GM23338 (cell line): ENCODE data around the gene CHCT1. TPM values are rescaled to one million over a fixed set of nuclear protein-coding genes. Genes with fewer than 3 reads are reported as not detected.

Experiments used
- ATAC-seq: fragments of 200-7000 bp; cut with Tn5 transposase; 3 replicates; pipeline ENCODE4 v1.9.1; 2020
- DNase-seq: peaks from one replicate; pipeline ENCODE4 v3.0.0-alpha.2; 2015; ENCODE audit warnings: low spot score
- H2AFZ ChIP-seq: fragments of 200-600 bp; sonication (generic); 2 replicates; pipeline ENCODE4 v1.8.0; 2016; ENCODE audit warnings: antibody characterized with exemption, mild to moderate bottlenecking, moderate library complexity
- H3F3A ChIP-seq: fragments of 200-600 bp; sonication (generic); replicated peaks from 2 replicates; pipeline ENCODE4 v1.8.0; 2017; ENCODE audit warnings: antibody characterized with exemption, mixed run types, low read depth
- H3K27ac ChIP-seq: fragments of 200-600 bp; sonication (generic); 2 replicates; pipeline ENCODE4 v1.6.1; 2016; ENCODE audit warnings: low read depth
- H3K27me3 ChIP-seq: fragments of 200-600 bp; sonication (generic); 2 replicates; pipeline ENCODE4 v1.8.0; 2016; ENCODE audit warnings: mild to moderate bottlenecking, mixed run types, moderate library complexity; ENCODE audit not compliant: insufficient read depth
- H3K36me3 ChIP-seq: fragments of 200-600 bp; sonication (generic); 2 replicates; pipeline ENCODE4 v1.8.0; 2016; ENCODE audit warnings: mild to moderate bottlenecking; ENCODE audit not compliant: insufficient read depth
- H3K4me1 ChIP-seq: fragments of 200-600 bp; sonication (generic); 2 replicates; pipeline ENCODE4 v1.8.0; 2016; ENCODE audit warnings: mild to moderate bottlenecking, moderate library complexity; ENCODE audit not compliant: insufficient read depth
- H3K4me2 ChIP-seq: fragments of 200-600 bp; sonication (generic); 2 replicates; pipeline ENCODE4 v1.7.1; 2017; ENCODE audit warnings: mixed run types
- H3K4me3 ChIP-seq: fragments of 200-600 bp; sonication (generic); 2 replicates; pipeline ENCODE4 v1.6.1; 2016; ENCODE audit warnings: mixed run types
- H3K79me2 ChIP-seq: fragments of 200-600 bp; sonication (generic); replicated peaks from 2 replicates; pipeline ENCODE4 v1.8.0; 2017; ENCODE audit warnings: mild to moderate bottlenecking; ENCODE audit not compliant: insufficient read depth
- H3K9me2 ChIP-seq: fragments of 200-600 bp; sonication (generic); 2 replicates; pipeline ENCODE4 v1.8.0; 2017; ENCODE audit not compliant: insufficient read depth
- H4K20me1 ChIP-seq: fragments of 200-600 bp; sonication (generic); replicated peaks from 2 replicates; pipeline ENCODE4 v1.8.0; 2017; ENCODE audit warnings: mild to moderate bottlenecking; ENCODE audit not compliant: insufficient read depth
- H3K27ac Mint-ChIP-seq: 2 replicates; pipeline ENCODE4 v1.8.0; 2020; ENCODE audit warnings: inconsistent platforms, mild to moderate bottlenecking, moderate library complexity, mixed read lengths
- H3K27me3 Mint-ChIP-seq: 3 replicates; pipeline ENCODE4 v1.8.0; 2022; ENCODE audit warnings: low read depth, mild to moderate bottlenecking, moderate library complexity, mixed read lengths, inconsistent platforms; ENCODE audit not compliant: insufficient read depth, poor library complexity
- H3K36me3 Mint-ChIP-seq: 3 replicates; pipeline ENCODE4 v1.8.0; 2021; ENCODE audit warnings: low read depth, mild to moderate bottlenecking, inconsistent platforms, moderate library complexity, mixed read lengths
- H3K4me1 Mint-ChIP-seq: 3 replicates; pipeline ENCODE4 v1.8.0; 2020; ENCODE audit warnings: mild to moderate bottlenecking, inconsistent platforms, mixed read lengths
- H3K4me3 Mint-ChIP-seq: 3 replicates; pipeline ENCODE4 v1.8.0; 2021; ENCODE audit warnings: moderate library complexity, mild to moderate bottlenecking, inconsistent platforms, mixed read lengths
- H3K9me3 Mint-ChIP-seq: 3 replicates; pipeline ENCODE4 v1.8.0; 2020; ENCODE audit warnings: moderate library complexity, mild to moderate bottlenecking, inconsistent platforms, mixed read lengths
- CREB1 ChIP-seq: fragments of 250-450 bp; sonication (Bioruptor Pico); IDR thresholded peaks from 2 replicates; pipeline ENCODE4 v1.5.0; 2020; ENCODE audit warnings: low read depth, mild to moderate bottlenecking, moderate library complexity
- EZH2 ChIP-seq: fragments of 200-600 bp; sonication (generic); IDR thresholded peaks from one replicate; pipeline ENCODE4 v1.8.0; 2017; ENCODE audit warnings: antibody characterized with exemption, mild to moderate bottlenecking, low read depth; ENCODE audit not compliant: unreplicated experiment
- EZH2phosphoT487 ChIP-seq: fragments of 200-600 bp; sonication (generic); IDR thresholded peaks from one replicate; pipeline ENCODE4 v1.8.1; 2018; ENCODE audit warnings: antibody characterized with exemption; ENCODE audit not compliant: unreplicated experiment
- JUNB ChIP-seq: IDR thresholded peaks from one replicate; pipeline ENCODE4 v1.6.1; 2016; ENCODE audit warnings: antibody characterized with exemption; ENCODE audit not compliant: unreplicated experiment
- NANOG ChIP-seq: IDR thresholded peaks from 2 replicates; pipeline ENCODE4 v1.6.1; 2016; ENCODE audit warnings: antibody characterized with exemption, borderline replicate concordance
- POLR2AphosphoS5 ChIP-seq: IDR thresholded peaks from 2 replicates; pipeline ENCODE4 v1.6.1; 2016; ENCODE audit warnings: antibody characterized with exemption, low read depth
- STAT1 ChIP-seq: IDR thresholded peaks from one replicate; pipeline ENCODE4 v1.6.1; 2016; ENCODE audit warnings: antibody characterized with exemption; ENCODE audit not compliant: unreplicated experiment
- ZNF114 ChIP-seq: fragments of 250-450 bp; sonication (Bioruptor Pico); IDR thresholded peaks from 2 replicates; pipeline ENCODE4 v1.5.0; 2020; ENCODE audit warnings: mild to moderate bottlenecking, moderate library complexity
- ZNF331 ChIP-seq: fragments of 250-450 bp; sonication (Bioruptor Pico); IDR thresholded peaks from 2 replicates; pipeline ENCODE4 v1.5.0; 2020; ENCODE audit warnings: low read depth, mild to moderate bottlenecking, moderate library complexity
- polyA plus RNA-seq: library from polyadenylated mRNA; unstranded; fragments of >200 nt; fragmentation: Nextera tagmentation; extraction: Ambion mirVana; gene quantifications from 2 replicates; pipeline ENCODE4 v1.2.1, GENCODE V29; 2016
- total RNA-seq: library from RNA; depleted of rRNA; stranded (reverse); fragments of >200 nt; shearing (Covaris generic); gene quantifications from 2 replicates; pipeline ENCODE4 v1.2.3, GENCODE V29; 2014
- TF ChIP-seq, protein P1 (sequence below): IDR thresholded peaks from one replicate; pipeline ENCODE4 v1.6.1; 2018; ENCODE audit warnings: antibody characterized with exemption; ENCODE audit not compliant: unreplicated experiment
- TF ChIP-seq, protein P2 (sequence below), 2 experiments: fragments of 200-600 bp in 1 of 2; sonication (generic) in 1 of 2; conservative IDR thresholded peaks; 2 replicates each; pipeline versions ENCODE4 v1.5.1 to v1.6.1; 2016 to 2017; ENCODE audit warnings: antibody characterized with exemption in 2 of 2, low read depth in 2 of 2, mild to moderate bottlenecking in 2 of 2, moderate library complexity in 1 of 2
- TF ChIP-seq, protein P3 (sequence below): IDR thresholded peaks from 2 replicates; pipeline ENCODE4 v1.6.1; 2016; ENCODE audit warnings: antibody characterized with exemption
- TF ChIP-seq, protein P4 (sequence below): fragments of 250-450 bp; sonication (Bioruptor Pico); IDR thresholded peaks from 2 replicates; pipeline ENCODE4 v1.5.0; 2020; ENCODE audit warnings: mild to moderate bottlenecking, moderate library complexity

The CHCT1 gene
- total and polyA plus RNA-seq, 2 experiments from 2014 or later, result 0.61 TPM; not detected in 1

DNA sequence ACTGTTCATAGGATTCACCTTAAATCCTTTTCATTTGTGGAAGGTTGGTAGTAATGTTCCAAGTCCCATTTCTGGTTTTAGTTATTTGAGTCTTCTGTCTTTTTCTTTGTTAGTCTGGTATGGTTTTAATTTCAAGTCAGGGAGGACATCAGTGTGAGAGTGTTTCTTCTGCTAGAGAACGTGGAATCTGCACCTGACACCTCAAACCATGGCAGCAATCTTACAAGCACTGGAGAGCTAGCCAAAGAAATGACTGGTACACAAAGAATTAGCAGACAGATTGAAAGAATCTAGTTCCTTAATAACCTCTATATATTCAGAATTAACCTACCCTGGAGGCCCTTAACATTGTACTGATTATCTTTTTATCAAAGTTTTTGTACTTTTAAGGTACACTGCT is 50.2 kb downstream of the CHCT1 start:
- Mint-ChIP-seq H3K27me3 (peaks cover 3% of the 10 kb centered on the region), H3K4me1 (no peaks in the 10 kb centered on the region), H3K9me3 (no peaks in the 10 kb centered on the region), H3K4me3 (no peak overlapping the region), H3K36me3 (peaks cover 24% of the 10 kb centered on the region; the same call in 2 of the 3 replicates), H3K27ac (no peak overlapping the region)
- DNase-seq, result no peak
- Histone ChIP-seq H3K27me3 (no peaks in the 10 kb centered on the region), H3K27ac (no peak overlapping the region), H3F3A (no peaks in the 10 kb centered on the region), H3K36me3 (no peaks in the 10 kb centered on the region; the same call in 1 of the 2 replicates), H3K9me2 (no peaks in the 10 kb centered on the region), H3K4me2 (no peak overlapping the region), H3K4me3 (no peak overlapping the region), H3K4me1 (no peaks in the 10 kb centered on the region), H2AFZ (no peak overlapping the region), H4K20me1 (no peaks in the 10 kb centered on the region), H3K79me2 (no peaks in the 10 kb centered on the region)
- TF ChIP-seq ZNF114 (CRISPR knock-in tag) (no peak), EZH2 (no peak), POLR2AphosphoS5 (no peak), JUNB (no peak), NANOG (no peak), CREB1 (CRISPR knock-in tag) (no peak), STAT1 (no peak), ZNF331 (CRISPR knock-in tag) (no peak), EZH2phosphoT487 (no peak)
- TF ChIP-seq, protein P1, sequence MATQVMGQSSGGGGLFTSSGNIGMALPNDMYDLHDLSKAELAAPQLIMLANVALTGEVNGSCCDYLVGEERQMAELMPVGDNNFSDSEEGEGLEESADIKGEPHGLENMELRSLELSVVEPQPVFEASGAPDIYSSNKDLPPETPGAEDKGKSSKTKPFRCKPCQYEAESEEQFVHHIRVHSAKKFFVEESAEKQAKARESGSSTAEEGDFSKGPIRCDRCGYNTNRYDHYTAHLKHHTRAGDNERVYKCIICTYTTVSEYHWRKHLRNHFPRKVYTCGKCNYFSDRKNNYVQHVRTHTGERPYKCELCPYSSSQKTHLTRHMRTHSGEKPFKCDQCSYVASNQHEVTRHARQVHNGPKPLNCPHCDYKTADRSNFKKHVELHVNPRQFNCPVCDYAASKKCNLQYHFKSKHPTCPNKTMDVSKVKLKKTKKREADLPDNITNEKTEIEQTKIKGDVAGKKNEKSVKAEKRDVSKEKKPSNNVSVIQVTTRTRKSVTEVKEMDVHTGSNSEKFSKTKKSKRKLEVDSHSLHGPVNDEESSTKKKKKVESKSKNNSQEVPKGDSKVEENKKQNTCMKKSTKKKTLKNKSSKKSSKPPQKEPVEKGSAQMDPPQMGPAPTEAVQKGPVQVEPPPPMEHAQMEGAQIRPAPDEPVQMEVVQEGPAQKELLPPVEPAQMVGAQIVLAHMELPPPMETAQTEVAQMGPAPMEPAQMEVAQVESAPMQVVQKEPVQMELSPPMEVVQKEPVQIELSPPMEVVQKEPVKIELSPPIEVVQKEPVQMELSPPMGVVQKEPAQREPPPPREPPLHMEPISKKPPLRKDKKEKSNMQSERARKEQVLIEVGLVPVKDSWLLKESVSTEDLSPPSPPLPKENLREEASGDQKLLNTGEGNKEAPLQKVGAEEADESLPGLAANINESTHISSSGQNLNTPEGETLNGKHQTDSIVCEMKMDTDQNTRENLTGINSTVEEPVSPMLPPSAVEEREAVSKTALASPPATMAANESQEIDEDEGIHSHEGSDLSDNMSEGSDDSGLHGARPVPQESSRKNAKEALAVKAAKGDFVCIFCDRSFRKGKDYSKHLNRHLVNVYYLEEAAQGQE, result no peak
- TF ChIP-seq, protein P2, sequence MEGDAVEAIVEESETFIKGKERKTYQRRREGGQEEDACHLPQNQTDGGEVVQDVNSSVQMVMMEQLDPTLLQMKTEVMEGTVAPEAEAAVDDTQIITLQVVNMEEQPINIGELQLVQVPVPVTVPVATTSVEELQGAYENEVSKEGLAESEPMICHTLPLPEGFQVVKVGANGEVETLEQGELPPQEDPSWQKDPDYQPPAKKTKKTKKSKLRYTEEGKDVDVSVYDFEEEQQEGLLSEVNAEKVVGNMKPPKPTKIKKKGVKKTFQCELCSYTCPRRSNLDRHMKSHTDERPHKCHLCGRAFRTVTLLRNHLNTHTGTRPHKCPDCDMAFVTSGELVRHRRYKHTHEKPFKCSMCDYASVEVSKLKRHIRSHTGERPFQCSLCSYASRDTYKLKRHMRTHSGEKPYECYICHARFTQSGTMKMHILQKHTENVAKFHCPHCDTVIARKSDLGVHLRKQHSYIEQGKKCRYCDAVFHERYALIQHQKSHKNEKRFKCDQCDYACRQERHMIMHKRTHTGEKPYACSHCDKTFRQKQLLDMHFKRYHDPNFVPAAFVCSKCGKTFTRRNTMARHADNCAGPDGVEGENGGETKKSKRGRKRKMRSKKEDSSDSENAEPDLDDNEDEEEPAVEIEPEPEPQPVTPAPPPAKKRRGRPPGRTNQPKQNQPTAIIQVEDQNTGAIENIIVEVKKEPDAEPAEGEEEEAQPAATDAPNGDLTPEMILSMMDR (conservative IDR thresholded peaks at IDR 0.05; ENCODE audit: low read depth in 2 of 2), result no peak
- TF ChIP-seq, protein P3, sequence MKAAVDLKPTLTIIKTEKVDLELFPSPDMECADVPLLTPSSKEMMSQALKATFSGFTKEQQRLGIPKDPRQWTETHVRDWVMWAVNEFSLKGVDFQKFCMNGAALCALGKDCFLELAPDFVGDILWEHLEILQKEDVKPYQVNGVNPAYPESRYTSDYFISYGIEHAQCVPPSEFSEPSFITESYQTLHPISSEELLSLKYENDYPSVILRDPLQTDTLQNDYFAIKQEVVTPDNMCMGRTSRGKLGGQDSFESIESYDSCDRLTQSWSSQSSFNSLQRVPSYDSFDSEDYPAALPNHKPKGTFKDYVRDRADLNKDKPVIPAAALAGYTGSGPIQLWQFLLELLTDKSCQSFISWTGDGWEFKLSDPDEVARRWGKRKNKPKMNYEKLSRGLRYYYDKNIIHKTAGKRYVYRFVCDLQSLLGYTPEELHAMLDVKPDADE, result no peak
- TF ChIP-seq, protein P4, sequence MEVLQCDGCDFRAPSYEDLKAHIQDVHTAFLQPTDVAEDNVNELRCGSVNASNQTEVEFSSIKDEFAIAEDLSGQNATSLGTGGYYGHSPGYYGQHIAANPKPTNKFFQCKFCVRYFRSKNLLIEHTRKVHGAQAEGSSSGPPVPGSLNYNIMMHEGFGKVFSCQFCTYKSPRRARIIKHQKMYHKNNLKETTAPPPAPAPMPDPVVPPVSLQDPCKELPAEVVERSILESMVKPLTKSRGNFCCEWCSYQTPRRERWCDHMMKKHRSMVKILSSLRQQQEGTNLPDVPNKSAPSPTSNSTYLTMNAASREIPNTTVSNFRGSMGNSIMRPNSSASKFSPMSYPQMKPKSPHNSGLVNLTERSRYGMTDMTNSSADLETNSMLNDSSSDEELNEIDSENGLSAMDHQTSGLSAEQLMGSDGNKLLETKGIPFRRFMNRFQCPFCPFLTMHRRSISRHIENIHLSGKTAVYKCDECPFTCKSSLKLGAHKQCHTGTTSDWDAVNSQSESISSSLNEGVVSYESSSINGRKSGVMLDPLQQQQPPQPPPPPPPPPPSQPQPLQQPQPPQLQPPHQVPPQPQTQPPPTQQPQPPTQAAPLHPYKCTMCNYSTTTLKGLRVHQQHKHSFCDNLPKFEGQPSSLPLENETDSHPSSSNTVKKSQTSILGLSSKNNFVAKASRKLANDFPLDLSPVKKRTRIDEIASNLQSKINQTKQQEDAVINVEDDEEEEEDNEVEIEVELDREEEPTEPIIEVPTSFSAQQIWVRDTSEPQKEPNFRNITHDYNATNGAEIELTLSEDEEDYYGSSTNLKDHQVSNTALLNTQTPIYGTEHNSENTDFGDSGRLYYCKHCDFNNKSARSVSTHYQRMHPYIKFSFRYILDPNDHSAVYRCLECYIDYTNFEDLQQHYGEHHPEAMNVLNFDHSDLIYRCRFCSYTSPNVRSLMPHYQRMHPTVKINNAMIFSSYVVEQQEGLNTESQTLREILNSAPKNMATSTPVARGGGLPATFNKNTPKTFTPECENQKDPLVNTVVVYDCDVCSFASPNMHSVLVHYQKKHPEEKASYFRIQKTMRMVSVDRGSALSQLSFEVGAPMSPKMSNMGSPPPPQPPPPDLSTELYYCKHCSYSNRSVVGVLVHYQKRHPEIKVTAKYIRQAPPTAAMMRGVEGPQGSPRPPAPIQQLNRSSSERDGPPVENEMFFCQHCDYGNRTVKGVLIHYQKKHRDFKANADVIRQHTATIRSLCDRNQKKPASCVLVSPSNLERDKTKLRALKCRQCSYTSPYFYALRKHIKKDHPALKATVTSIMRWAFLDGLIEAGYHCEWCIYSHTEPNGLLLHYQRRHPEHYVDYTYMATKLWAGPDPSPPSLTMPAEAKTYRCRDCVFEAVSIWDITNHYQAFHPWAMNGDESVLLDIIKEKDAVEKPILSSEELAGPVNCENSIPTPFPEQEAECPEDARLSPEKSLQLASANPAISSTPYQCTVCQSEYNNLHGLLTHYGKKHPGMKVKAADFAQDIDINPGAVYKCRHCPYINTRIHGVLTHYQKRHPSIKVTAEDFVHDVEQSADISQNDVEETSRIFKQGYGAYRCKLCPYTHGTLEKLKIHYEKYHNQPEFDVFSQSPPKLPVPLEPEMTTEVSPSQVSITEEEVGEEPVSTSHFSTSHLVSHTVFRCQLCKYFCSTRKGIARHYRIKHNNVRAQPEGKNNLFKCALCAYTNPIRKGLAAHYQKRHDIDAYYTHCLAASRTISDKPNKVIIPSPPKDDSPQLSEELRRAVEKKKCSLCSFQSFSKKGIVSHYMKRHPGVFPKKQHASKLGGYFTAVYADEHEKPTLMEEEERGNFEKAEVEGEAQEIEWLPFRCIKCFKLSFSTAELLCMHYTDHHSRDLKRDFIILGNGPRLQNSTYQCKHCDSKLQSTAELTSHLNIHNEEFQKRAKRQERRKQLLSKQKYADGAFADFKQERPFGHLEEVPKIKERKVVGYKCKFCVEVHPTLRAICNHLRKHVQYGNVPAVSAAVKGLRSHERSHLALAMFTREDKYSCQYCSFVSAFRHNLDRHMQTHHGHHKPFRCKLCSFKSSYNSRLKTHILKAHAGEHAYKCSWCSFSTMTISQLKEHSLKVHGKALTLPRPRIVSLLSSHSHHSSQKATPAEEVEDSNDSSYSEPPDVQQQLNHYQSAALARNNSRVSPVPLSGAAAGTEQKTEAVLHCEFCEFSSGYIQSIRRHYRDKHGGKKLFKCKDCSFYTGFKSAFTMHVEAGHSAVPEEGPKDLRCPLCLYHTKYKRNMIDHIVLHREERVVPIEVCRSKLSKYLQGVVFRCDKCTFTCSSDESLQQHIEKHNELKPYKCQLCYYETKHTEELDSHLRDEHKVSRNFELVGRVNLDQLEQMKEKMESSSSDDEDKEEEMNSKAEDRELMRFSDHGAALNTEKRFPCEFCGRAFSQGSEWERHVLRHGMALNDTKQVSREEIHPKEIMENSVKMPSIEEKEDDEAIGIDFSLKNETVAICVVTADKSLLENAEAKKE (CRISPR knock-in tag), result no peak
- no peak for ATAC-seq
